Measurements from ENCODE around the gene PCDHB4.
"Not testable (repeated sequence)": the region's sequence is repeated elsewhere in the genome, so short reads cannot be mapped to it uniquely, and the experiment has no call there.

Gene PCDHB4

DNA sequence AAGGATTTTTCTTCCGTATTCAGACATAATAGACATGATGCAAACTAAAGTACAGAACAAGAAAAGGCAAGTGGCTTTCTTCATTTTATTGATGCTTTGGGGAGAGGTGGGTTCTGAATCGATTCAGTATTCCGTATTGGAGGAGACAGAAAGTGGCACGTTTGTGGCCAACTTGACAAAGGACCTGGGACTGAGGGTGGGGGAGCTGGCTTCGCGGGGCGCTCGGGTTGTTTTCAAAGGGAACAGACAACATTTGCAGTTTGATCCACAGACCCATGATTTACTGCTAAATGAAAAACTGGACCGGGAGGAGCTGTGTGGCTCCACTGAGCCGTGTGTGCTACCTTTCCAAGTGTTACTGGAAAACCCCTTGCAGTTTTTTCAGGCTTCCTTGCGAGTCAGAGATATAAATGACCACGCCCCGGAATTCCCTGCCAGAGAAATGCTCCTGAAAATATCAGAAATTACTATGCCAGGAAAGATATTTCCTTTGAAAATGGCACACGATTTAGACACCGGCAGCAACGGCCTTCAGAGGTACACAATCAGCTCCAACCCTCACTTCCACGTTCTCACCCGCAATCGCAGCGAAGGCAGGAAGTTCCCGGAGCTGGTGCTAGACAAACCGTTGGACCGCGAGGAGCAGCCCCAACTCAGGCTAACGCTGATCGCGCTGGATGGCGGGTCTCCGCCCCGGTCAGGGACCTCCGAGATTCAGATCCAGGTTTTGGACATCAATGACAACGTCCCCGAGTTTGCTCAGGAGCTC, 28.8 kb downstream of the PCDHB4 start:
- no peak for DNase-seq

DNA sequence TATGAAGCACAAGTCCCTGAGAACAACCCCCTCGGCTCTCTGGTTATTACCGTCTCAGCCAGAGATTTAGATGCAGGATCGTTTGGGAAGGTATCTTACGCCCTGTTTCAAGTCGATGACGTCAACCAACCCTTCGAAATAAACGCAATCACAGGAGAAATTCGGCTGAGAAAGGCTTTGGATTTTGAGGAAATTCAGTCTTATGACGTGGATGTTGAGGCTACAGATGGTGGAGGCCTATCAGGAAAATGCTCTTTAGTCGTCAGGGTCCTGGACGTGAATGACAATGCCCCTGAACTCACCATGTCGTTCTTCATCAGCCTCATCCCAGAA, 29.3 kb downstream of the PCDHB4 start:
- no peak for DNase-seq

DNA sequence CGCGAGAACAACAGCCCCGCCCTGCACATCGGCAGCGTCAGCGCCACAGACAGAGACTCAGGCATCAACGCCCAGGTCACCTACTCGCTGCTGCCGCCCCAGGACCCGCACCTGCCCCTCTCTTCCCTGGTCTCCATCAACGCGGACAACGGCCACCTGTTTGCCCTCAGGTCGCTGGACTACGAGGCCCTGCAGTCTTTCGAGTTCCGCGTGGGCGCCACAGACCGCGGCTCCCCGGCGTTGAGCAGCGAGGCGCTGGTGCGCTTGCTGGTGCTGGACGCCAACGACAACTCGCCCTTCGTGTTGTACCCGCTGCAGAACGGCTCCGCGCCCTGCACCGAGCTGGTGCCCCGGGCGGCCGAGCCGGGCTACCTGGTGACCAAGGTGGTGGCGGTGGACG, 30.0 kb downstream of the PCDHB4 start:
- not testable (repeated sequence) for DNase-seq

DNA sequence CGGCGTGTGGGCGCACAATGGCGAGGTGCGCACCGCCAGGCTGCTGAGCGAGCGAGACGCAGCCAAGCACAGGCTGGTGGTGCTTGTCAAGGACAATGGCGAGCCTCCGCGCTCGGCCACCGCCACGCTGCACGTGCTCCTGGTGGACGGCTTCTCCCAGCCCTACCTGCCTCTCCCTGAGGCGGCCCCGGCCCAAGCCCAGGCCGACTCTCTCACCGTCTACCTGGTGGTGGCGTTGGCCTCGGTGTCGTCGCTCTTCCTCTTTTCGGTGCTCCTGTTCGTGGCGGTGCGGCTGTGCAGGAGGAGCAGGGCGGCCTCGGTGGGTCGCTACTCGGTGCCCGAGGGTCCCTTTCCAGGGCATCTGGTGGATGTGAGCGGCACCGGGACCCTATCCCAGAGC, 30.5 kb downstream of the PCDHB4 start:
- DNase-seq: not testable (repeated sequence)

DNA sequence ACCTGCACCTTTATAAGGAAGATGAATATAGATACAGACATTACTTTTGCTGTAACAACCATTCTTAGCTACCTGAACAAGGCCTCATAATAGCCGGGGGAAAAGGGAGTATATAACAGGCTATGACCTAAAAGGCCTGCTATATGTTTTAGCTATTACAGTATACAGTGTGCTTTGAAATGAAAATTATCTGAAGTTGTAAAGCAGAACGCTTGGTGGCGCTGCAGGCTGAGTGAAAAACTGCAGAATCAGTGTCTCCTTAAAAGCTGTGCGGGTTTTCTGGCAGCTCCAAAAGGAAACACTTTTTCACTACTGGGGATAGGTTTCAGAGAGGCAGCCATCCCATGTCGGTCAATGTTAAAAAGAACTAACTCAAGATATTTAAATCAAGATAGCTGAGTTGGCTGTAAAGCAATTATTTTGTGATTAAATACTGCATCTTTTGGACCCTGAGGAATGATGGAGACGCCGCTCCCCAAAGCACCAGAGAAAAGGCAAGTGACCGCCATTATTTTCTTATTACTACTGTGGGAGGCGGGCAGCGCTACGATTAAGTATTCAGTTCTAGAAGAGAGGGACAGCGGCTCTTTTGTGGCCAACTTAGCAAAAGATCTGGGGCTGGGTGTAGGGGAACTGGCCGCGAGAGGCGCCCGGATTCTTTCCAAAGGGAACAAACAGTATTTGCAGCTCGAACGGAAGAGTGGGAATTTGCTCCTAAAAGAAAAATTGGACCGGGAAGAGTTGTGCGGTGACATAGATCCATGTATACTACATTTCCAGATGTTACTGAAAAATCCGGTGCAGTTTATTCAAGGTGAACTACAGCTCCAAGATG, 34.1 kb downstream of the PCDHB4 start:
- no peak for DNase-seq

DNA sequence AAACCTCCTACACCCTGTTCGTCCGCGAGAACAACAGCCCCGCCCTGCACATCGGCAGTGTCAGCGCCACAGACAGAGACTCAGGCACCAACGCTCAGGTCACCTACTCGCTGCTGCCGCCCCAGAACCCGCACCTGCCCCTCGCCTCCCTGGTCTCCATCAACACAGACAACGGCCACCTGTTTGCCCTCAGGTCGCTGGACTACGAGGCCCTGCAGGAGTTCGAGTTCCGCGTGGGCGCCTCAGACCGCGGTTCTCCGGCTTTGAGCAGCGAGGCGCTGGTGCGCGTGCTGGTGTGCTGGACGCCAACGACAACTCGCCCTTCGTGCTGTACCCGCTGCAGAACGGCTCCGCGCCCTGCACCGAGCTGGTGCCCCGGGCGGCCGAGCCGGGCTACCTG, 35.7 kb downstream of the PCDHB4 start:
- not testable (repeated sequence) for DNase-seq

DNA sequence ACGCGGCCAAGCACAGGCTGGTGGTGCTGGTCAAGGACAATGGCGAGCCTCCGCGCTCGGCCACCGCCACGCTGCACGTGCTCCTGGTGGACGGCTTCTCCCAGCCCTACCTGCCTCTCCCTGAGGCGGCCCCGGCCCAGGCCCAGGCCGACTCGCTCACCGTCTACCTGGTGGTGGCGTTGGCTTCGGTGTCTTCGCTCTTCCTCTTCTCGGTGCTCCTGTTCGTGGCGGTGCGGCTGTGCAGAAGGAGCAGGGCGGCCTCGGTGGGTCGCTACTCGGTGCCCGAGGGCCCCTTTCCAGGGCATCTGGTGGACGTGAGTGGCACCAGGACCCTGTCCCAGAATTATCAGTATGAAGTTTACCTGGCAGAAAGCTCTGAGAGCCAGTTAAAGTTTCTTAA, 36.3 kb downstream of the PCDHB4 start:
- not testable (repeated sequence) for DNase-seq

DNA sequence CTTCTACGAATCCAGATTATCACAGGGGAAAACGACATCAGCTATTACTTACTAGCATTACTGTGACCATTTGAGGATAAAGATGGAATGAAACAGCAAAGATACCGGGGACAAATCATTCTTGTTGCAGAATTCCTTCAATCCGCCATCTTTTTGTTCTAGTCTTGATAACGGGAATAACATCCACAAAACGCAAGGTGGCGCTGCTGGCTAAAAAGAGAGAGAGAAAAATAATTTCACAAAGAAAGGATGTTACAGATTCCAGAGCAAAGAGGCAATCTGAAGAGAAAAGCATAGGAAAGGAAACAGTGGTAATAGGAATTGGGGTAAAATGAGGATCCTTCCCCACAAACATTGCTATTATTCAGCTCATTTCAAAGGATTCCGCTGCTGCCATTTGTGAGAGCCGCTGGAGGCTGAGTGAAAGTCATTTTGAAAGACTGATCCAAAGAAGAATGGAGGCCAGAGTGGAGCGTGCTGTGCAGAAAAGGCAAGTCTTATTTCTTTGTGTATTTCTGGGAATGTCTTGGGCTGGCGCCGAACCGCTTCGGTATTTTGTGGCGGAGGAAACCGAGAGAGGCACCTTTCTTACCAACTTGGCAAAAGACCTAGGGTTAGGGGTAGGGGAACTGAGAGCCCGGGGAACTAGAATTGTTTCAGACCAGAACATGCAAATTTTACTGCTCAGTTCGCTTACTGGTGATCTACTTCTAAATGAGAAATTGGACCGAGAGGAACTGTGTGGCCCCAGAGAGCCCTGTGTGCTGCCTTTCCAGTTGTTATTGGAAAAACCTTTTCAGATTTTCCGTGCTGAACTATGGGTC, 51.0 kb downstream of the PCDHB4 start, which contains the start of gene PCDHB7:
Gene PCDHB7, plus strand, starts transcription at position 264 of the 824 bp plus-strand sequence. Its CDS starts 192 bp downstream, at position 456.
- no peak for DNase-seq

DNA sequence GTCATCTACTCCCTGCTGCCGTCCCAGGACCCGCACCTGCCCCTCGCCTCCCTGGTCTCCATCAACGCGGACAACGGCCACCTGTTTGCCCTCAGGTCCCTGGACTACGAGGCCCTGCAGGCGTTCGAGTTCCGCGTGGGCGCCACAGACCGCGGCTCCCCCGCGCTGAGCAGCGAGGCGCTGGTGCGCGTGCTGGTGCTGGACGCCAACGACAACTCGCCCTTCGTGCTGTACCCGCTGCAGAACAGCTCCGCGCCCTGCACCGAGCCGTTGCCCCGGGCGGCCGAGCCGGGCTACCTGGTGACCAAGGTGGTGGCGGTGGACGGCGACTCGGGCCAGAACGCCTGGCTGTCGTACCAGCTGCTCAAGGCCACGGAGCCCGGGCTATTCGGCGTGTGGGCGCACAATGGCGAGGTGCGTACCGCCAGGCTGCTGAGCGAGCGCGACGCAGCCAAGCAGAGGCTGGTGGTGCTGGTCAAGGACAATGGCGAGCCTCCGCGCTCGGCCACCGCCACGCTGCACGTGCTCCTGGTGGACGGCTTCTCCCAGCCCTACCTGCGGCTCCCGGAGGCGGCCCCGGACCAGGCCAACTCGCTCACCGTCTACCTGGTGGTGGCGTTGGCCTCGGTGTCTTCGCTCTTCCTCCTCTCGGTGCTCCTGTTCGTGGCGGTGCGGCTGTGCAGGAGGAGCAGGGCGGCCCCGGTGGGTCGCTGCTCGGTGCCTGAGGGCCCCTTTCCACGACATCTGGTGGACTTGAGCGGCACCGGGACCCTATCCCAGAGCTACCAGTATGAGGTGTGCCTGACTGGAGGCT, 52.9 kb downstream of the PCDHB4 start:
- DNase-seq: not testable (repeated sequence)

Data from NCI-H524 treated with DMSO at 0.1 percent for 48 hours (cell line).